Chondrocyte (in vitro differentiated cells): ENCODE results near the gene CCDC185. TPM values are rescaled to one million over a fixed set of nuclear protein-coding genes. Genes with fewer than 3 reads are reported as not detected.

Source experiments
- DNase-seq: peaks from one replicate; pipeline ENCODE4 v3.0.0; 2021; ENCODE audit warnings: mixed read lengths, low spot score
- H3K27ac Mint-ChIP-seq: one replicate; pipeline ENCODE4 v1.8.0; 2021; ENCODE audit warnings: mild to moderate bottlenecking, moderate library complexity, mixed read lengths; ENCODE audit not compliant: unreplicated experiment
- H3K27me3 Mint-ChIP-seq: 2 replicates; pipeline ENCODE4 v1.8.0; 2021; ENCODE audit warnings: low read depth, mixed read lengths
- H3K36me3 Mint-ChIP-seq: 2 replicates; pipeline ENCODE4 v1.8.0; 2021; ENCODE audit warnings: low read depth, mixed read lengths
- H3K4me1 Mint-ChIP-seq: 2 replicates; pipeline ENCODE4 v1.8.0; 2021; ENCODE audit warnings: low read depth, mild to moderate bottlenecking, mixed read lengths
- H3K4me3 Mint-ChIP-seq: one replicate; pipeline ENCODE4 v1.8.0; 2021; ENCODE audit warnings: mild to moderate bottlenecking, moderate library complexity, mixed read lengths; ENCODE audit not compliant: unreplicated experiment
- H3K9me3 Mint-ChIP-seq: 2 replicates; pipeline ENCODE4 v1.8.0; 2021; ENCODE audit warnings: low read depth, mixed read lengths
- long read RNA-seq: library from polyadenylated mRNA; stranded (forward); transcript quantifications from one replicate; pipeline ENCODE4 v2.0.0, GENCODE V29; 2021
- total RNA-seq: library from RNA; stranded (reverse); gene quantifications from 3 replicates; pipeline ENCODE4 v1.2.1, GENCODE V29; 2021
- TF ChIP-seq, protein P1 (sequence below): fragments of 200-600 bp; sonication (generic); IDR thresholded peaks from 2 replicates; pipeline ENCODE4 v1.5.0; 2021; ENCODE audit warnings: antibody characterized with exemption, mild to moderate bottlenecking, moderate library complexity

Gene CCDC185
- not detected in 3 replicates for total RNA-seq
- long read RNA-seq = 0 reads

DNA sequence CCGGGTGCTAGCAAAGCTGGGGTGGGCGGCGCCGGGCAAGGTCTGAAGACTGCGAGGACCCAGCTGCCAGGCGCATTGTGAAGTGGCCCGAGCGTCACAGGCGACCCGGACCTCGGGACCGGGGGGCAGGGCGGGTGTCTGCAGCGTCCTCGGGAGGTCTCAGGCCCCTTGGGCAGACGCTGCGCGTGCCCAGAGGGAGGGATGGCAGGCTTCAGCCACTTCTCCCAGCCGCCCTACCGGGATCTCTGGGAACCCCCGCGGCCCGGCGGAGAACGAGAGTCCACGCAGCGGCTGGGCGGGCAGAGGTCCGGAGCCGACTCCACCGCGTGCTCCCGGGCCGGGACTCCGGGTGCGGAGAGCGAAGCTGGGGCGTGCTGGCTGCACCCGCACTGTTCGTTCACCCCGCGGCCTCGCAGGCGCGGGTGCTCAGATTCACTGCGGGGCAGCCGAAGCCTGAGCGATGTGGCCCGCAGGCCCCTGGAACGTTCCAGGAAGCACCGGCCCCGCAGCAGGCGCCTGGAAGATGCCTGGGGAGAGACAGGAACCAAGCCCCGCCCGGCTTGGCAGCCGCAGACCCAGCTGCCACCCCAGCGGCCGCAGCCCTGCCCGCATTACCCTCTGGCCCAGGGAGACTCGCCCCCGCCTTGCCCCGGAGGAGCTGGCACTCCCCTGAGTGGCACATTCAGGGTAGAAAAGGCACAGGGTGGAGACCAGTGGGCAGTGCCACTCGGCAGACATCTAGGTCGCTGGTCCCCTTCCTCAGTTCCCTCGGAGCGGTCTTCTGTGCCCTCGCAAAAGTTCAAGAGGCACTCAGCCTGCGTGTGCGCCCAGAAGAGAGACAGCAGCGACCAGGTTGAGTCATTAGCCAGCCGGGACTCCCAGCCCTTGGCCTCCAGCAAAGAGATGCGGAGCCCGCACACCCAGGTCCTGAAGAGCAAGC lies at the start of gene CCDC185:
Gene CCDC185 (plus strand): TSS at position 141 of the 940 bp plus-strand sequence. CDS start 61 bp downstream, at position 202.
- no peaks in the 10 kb centered on the region for H3K36me3 Mint-ChIP-seq
- peak; percentile 88 for DNase-seq
- TF ChIP-seq, protein P1, sequence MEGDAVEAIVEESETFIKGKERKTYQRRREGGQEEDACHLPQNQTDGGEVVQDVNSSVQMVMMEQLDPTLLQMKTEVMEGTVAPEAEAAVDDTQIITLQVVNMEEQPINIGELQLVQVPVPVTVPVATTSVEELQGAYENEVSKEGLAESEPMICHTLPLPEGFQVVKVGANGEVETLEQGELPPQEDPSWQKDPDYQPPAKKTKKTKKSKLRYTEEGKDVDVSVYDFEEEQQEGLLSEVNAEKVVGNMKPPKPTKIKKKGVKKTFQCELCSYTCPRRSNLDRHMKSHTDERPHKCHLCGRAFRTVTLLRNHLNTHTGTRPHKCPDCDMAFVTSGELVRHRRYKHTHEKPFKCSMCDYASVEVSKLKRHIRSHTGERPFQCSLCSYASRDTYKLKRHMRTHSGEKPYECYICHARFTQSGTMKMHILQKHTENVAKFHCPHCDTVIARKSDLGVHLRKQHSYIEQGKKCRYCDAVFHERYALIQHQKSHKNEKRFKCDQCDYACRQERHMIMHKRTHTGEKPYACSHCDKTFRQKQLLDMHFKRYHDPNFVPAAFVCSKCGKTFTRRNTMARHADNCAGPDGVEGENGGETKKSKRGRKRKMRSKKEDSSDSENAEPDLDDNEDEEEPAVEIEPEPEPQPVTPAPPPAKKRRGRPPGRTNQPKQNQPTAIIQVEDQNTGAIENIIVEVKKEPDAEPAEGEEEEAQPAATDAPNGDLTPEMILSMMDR = no peak
- H3K4me3 Mint-ChIP-seq = no peak within 1 kb of the TSS
- peaks cover 23% of the 10 kb centered on the region for H3K27me3 Mint-ChIP-seq
- peaks cover 7% of the 10 kb centered on the region for H3K9me3 Mint-ChIP-seq
- H3K4me1 Mint-ChIP-seq = no peaks in the 10 kb centered on the region
- no peak within 1 kb of the TSS for H3K27ac Mint-ChIP-seq

DNA sequence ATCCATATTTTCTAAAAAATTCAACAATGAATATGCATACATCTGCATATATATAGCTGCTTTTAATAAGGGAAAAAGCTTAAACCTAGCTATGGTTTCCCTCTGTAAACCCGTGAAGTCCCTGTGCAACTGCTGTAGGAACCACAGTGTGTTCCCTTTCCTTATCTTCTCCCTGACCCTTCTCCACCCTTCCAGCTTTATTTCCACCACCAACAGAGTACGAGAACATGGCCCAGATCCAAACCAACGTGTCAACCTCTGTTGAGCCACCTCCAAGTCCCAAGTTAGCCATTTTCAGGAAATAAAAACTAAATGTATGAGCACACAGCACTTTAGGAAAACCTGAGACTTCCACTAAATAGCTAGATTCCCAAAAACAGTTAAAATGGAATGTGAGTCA lies 49.5 kb upstream of the CCDC185 start:
- peaks cover 32% of the 10 kb centered on the region for H3K27me3 Mint-ChIP-seq
- H3K36me3 Mint-ChIP-seq = no peaks in the 10 kb centered on the region
- DNase-seq = no peak
- TF ChIP-seq, protein P1 = no peak
- no peak overlapping the region for H3K27ac Mint-ChIP-seq
- no peak overlapping the region for H3K4me3 Mint-ChIP-seq
- no peaks in the 10 kb centered on the region for H3K4me1 Mint-ChIP-seq
- no peaks in the 10 kb centered on the region for H3K9me3 Mint-ChIP-seq

DNA sequence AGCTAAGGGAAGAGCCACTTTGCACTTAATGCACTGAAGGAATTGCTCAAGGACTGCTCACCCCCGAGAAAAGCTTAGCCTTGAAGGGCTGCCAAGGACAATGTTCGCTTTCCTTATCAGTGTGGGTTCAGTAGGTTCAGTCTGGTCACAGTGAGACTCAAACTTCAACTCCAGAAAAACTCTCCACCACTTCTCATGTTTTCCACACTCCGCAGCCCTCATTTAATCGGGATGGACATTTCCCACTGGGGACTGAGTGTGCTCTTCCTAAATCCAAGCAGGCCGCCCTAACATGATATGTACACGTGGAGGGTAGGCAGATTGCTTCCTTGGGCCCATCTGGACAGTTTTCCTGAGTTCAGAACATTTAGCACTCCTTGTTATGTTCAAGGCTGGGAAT lies 48.7 kb upstream of the CCDC185 start:
- TF ChIP-seq, protein P1 = no peak
- no peaks in the 10 kb centered on the region for H3K9me3 Mint-ChIP-seq
- H3K4me1 Mint-ChIP-seq = no peaks in the 10 kb centered on the region
- no peak overlapping the region for H3K4me3 Mint-ChIP-seq
- no peaks in the 10 kb centered on the region for H3K36me3 Mint-ChIP-seq
- H3K27me3 Mint-ChIP-seq = peaks cover 30% of the 10 kb centered on the region
- no peak overlapping the region for H3K27ac Mint-ChIP-seq
- no peak for DNase-seq

DNA sequence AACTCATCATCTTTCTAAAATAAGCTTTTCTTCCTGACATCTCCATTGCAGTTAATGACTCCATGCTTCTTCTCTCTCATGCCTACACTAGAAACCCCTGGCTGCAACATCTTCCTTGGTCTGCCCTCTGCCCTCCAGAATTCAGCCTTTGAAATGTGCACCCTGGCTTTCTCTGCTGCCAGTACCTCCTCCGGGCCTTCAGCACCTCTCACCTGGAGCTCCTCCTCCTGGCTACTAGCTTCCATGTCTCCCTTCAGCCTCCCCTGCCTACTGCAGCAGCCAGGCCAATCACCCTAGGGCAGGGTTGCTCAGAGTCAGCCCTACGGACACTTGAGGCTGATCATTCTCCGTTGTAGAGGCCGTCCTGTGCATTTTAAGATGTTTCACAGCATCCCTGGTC lies 47.5 kb upstream of the CCDC185 start:
- H3K27ac Mint-ChIP-seq = no peak overlapping the region
- H3K9me3 Mint-ChIP-seq = no peaks in the 10 kb centered on the region
- no peaks in the 10 kb centered on the region for H3K36me3 Mint-ChIP-seq
- no peak overlapping the region for H3K4me3 Mint-ChIP-seq
- H3K27me3 Mint-ChIP-seq = peaks cover 30% of the 10 kb centered on the region
- DNase-seq = no peak
- TF ChIP-seq, protein P1 = no peak
- H3K4me1 Mint-ChIP-seq = no peaks in the 10 kb centered on the region

DNA sequence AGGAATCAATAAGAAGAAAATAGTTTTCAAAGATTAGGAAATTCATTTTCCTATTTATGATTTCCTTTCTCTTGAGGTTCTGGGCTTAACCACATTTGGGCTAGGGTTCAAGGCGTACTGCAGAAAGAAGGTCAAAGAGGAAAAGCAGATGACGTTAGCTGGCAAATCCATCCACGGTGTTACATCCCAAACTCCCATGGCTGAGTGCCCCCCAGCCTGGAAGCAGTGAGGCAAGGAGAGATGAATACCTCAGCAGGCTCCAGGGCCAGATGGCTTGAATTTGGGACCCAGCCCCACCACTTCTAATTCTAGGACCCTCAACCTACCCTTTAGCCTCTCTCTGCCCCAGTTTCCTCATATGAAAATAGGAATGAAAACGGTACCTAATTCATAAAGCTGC lies 46.9 kb upstream of the CCDC185 start:
- no peak for DNase-seq
- Mint-ChIP-seq H3K36me3 (no peaks in the 10 kb centered on the region), H3K4me1 (no peaks in the 10 kb centered on the region), H3K27me3 (peaks cover 27% of the 10 kb centered on the region), H3K9me3 (no peaks in the 10 kb centered on the region), H3K27ac (no peak overlapping the region), H3K4me3 (no peak overlapping the region)
- TF ChIP-seq, protein P1 = no peak
